A549 treated with RU486 at 1 μM for 4 hours (cell line): Measurements from ENCODE around the gene LAPTM5. TPM values are rescaled to one million over a fixed set of nuclear protein-coding genes. Genes with fewer than 3 reads are reported as not detected.

Experiments used
- total RNA-seq: library from RNA; stranded (reverse); fragments of 200-300 nt; extraction: Qiagen RNA extraction; gene quantifications from 5 replicates; pipeline ENCODE4 v1.2.3, GENCODE V29; 2022; ENCODE audit warnings: low read depth

Gene LAPTM5, protein sequence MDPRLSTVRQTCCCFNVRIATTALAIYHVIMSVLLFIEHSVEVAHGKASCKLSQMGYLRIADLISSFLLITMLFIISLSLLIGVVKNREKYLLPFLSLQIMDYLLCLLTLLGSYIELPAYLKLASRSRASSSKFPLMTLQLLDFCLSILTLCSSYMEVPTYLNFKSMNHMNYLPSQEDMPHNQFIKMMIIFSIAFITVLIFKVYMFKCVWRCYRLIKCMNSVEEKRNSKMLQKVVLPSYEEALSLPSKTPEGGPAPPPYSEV
- 0.13 to 0.16 TPM (median 0.15 TPM) in 5 replicates for total RNA-seq

DNA sequence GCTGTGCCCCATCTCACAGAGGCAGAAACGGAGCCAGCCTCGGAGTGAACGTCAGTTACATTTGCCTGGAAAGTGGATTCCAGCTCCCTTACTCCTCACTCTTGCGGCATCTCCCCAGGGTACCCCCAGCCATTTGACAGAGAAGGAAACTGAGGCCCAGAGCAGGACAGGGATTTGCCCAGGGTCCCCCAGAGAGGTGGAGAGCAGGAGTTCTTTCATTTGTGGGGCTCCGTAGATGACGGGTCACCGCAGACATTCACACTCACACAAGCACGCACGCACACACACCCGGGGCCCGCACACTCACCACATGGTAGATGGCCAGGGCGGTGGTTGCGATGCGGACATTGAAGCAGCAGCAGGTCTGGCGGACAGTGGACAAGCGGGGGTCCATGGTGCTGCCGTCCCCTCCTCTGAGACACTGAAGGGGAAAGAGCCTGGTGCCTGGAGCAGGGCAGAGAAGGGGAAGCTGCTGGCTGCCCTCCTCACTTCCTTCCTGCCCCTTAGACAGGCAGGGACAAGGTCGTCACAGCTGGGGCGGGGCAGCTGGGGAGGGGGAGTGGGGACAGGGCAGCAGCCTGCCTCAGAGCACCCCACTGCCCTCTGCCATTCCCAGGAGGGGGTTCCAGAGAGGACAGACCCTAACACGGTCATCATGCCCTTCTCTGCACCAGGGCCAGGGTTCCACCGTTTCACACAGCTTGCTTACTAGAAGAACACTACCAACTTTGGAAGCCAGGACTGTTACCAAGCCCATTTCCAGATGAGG lies at the start of gene LAPTM5:
Gene LAPTM5 (minus strand): TSS at position 423 of the 769 bp plus-strand sequence. CDS start 29 bp downstream, at position 394.

GRCh38 chr1:30723331-30723755 lies 34.2 kb downstream of the LAPTM5 start, which contains the start of gene MATN1:
Gene MATN1 (minus strand): TSS chr1:30723585. CDS start chr1:30723551, 34 bp downstream.

Other genes starting within 250 kb of the LAPTM5 start
- gene MATN1, start 34.2 kb downstream of the LAPTM5 start, total RNA-seq = 0.05 to 0.32 TPM (median 0.29 TPM) in 3 of 5 replicates, not detected in the others
- gene SDC3, start 151.0 kb upstream of the LAPTM5 start, total RNA-seq = 8.0 to 10.8 TPM (median 9.3 TPM) in 5 replicates